Keratinocyte (primary cell): ENCODE data around the gene FDX2. TPM values are rescaled to one million over a fixed set of nuclear protein-coding genes. Genes with fewer than 3 reads are reported as not detected.

Experiments
- DNase-seq: peaks from one replicate; pipeline ENCODE4 v3.0.0-alpha.2; 2011; ENCODE audit warnings: low read depth, missing footprints, low spot score
- FAIRE-seq: peaks from 2 replicates; lab custom pipeline; 2011; peaks lifted over from hg19 to GRCh38; lab: Jason Lieb, UNC
- H2AFZ ChIP-seq: 2 replicates; pipeline ENCODE4 v1.6.0; 2012; ENCODE audit warnings: low read length, control low read depth, inconsistent platforms; ENCODE audit not compliant: control insufficient read depth
- H3K27ac ChIP-seq: 2 replicates; pipeline ENCODE4 v1.5.1; 2011; ENCODE audit warnings: low read length; ENCODE audit not compliant: control insufficient read depth, insufficient read depth
- H3K27me3 ChIP-seq: 3 replicates; pipeline ENCODE4 v1.6.0; 2011; ENCODE audit warnings: low read length; ENCODE audit not compliant: control insufficient read depth, insufficient read depth; ENCODE audit errors: extremely low read depth
- H3K36me3 ChIP-seq, 2 experiments: 2 replicates in 1 of 2; 3 replicates in 1 of 2; pipeline ENCODE4 v1.5.1; 2011; ENCODE audit warnings: low read length in 2 of 2, mild to moderate bottlenecking in 1 of 2; ENCODE audit not compliant: control insufficient read depth in 2 of 2, insufficient read depth in 2 of 2; ENCODE audit errors: extremely low read depth in 1 of 2
- H3K4me1 ChIP-seq: 3 replicates; pipeline ENCODE4 v1.5.1; 2011; ENCODE audit warnings: low read length; ENCODE audit not compliant: control insufficient read depth, insufficient read depth; ENCODE audit errors: extremely low read depth
- H3K4me2 ChIP-seq: 3 replicates; pipeline ENCODE4 v1.6.0; 2011; ENCODE audit warnings: low read depth, low read length; ENCODE audit not compliant: control insufficient read depth, insufficient read depth; ENCODE audit errors: extremely low read depth
- H3K4me3 ChIP-seq, 3 experiments: fragments of 200-600 bp in 1 of 3; sonication (generic) in 1 of 3; 2 replicates in 2 of 3; 3 replicates in 1 of 3; pipeline ENCODE4 v1.5.1; 2011 to 2016; ENCODE audit warnings: low read length in 3 of 3, mild to moderate bottlenecking in 3 of 3, control low read depth in 2 of 3, inconsistent platforms in 1 of 3, low read depth in 1 of 3, mixed read lengths in 1 of 3, mixed run types in 1 of 3, moderate library complexity in 1 of 3; ENCODE audit not compliant: control insufficient read depth in 2 of 3, insufficient read depth in 2 of 3; ENCODE audit errors: extremely low read depth in 1 of 3
- H3K79me2 ChIP-seq: 2 replicates; pipeline ENCODE4 v1.6.0; 2012; ENCODE audit warnings: low read length; ENCODE audit not compliant: control insufficient read depth, insufficient read depth
- H3K9ac ChIP-seq: 3 replicates; pipeline ENCODE4 v1.6.0; 2011; ENCODE audit warnings: low read length; ENCODE audit not compliant: control insufficient read depth, insufficient read depth; ENCODE audit errors: extremely low read depth
- H3K9me1 ChIP-seq: 3 replicates; pipeline ENCODE4 v1.6.0; 2011; ENCODE audit warnings: low read length; ENCODE audit not compliant: control insufficient read depth, insufficient read depth; ENCODE audit errors: extremely low read depth
- H3K9me3 ChIP-seq: 2 replicates; pipeline ENCODE4 v1.5.1; 2012; ENCODE audit warnings: low read depth, low read length; ENCODE audit not compliant: control insufficient read depth
- H4K20me1 ChIP-seq: 3 replicates; pipeline ENCODE4 v1.6.0; 2011; ENCODE audit warnings: low read length; ENCODE audit not compliant: control insufficient read depth, insufficient read depth; ENCODE audit errors: extremely low read depth
- CTCF ChIP-seq, 3 experiments: IDR thresholded peaks in 1 of 3; conservative IDR thresholded peaks in 1 of 3; optimal IDR thresholded peaks in 1 of 3; 2 replicates in 2 of 3; 3 replicates in 1 of 3; pipeline versions ENCODE3 to v1.5.1; 2011; ENCODE audit warnings: low read length in 3 of 3, mild to moderate bottlenecking in 3 of 3, moderate library complexity in 2 of 3, control low read depth in 1 of 3, inconsistent platforms in 1 of 3; ENCODE audit not compliant: insufficient read depth in 2 of 3; ENCODE audit errors: extremely low read depth in 1 of 3
- EZH2 ChIP-seq: IDR thresholded peaks from one replicate; pipeline ENCODE4 v1.6.1; 2012; ENCODE audit warnings: inconsistent platforms, mild to moderate bottlenecking, low read length, moderate library complexity
- dilution Hi-C: fragments of 300-500 bp; cut with MboI; formaldehyde crosslinking; loops from one replicate; pipeline ENCODE4 v1.7.0; 2020; ENCODE audit warnings: low sequenced_read_pairs; ENCODE audit not compliant: extremely low pct_ligation_motif_present
- polyA plus RNA-seq, 5 experiments: library from polyadenylated mRNA; depleted of rRNA in 3 of 5; stranded (reverse) in 3 of 5; stranded (forward) in 1 of 5; unstranded in 1 of 5; fragments of >200 nt; gene quantifications; 1 replicate in 1 of 5; 2 replicates in 3 of 5; 3 replicates in 1 of 5; pipeline versions ENCODE4 v1.2.1 to v1.2.3, GENCODE V29; 2011 to 2012; ENCODE audit warnings: missing spikeins in 2 of 5, low read depth in 1 of 5, low replicate concordance in 1 of 5

Gene FDX2
- polyA plus RNA-seq, 1 donor (not counting 4 experiments of a cell fraction or from before 2014, with no cell fraction given): 19.2 TPM

GRCh38 chr19:10279737-10280442 is 35.9 kb downstream of the FDX2 start:
- DNase-seq (no peak), FAIRE-seq (no peak)
- Histone ChIP-seq H3K27ac (no peak overlapping the region), H2AFZ (no peak overlapping the region), H3K4me1 (peaks cover 11% of the 10 kb centered on the region), H3K27me3 (no peaks in the 10 kb centered on the region), H3K79me2 (no peaks in the 10 kb centered on the region), H3K36me3 (no peaks in the 10 kb centered on the region), H3K9me1 (no peaks in the 10 kb centered on the region), H3K4me3 (no peak overlapping the region), H3K9me3 (no peaks in the 10 kb centered on the region), H3K4me2 (no peak overlapping the region), H3K9ac (no peak overlapping the region), H4K20me1 (no peaks in the 10 kb centered on the region)
- dilution Hi-C loops: no loop called here
- no peak for TF ChIP-seq EZH2
- no peak for TF ChIP-seq CTCF (optimal IDR thresholded peaks at IDR 0.05 in 1 of 3, IDR thresholded peaks at IDR 0.05 in 1 of 3, conservative IDR thresholded peaks at IDR 0.05 in 1 of 3; ENCODE audit: extremely low read depth in 1 of 3, insufficient read depth in 2 of 3, low read length in 3 of 3)

GRCh38 chr19:10278935-10279334 is 36.9 kb downstream of the FDX2 start:
- H3K27ac ChIP-seq: no peak overlapping the region
- no peak for FAIRE-seq
- dilution Hi-C loops: no loop called here
- peaks cover 10% of the 10 kb centered on the region for H3K4me1 ChIP-seq
- H3K27me3 ChIP-seq: no peaks in the 10 kb centered on the region
- no peaks in the 10 kb centered on the region for H3K9me3 ChIP-seq
- no peak overlapping the region for H3K4me2 ChIP-seq
- H2AFZ ChIP-seq: no peak overlapping the region
- H3K9me1 ChIP-seq: no peaks in the 10 kb centered on the region
- no peaks in the 10 kb centered on the region for H3K79me2 ChIP-seq
- DNase-seq: no peak
- no peak overlapping the region for H3K9ac ChIP-seq
- no peaks in the 10 kb centered on the region for H3K36me3 ChIP-seq
- no peak overlapping the region for H3K4me3 ChIP-seq
- no peaks in the 10 kb centered on the region for H4K20me1 ChIP-seq
- TF ChIP-seq EZH2: no peak
- no peak for TF ChIP-seq CTCF (optimal IDR thresholded peaks at IDR 0.05 in 1 of 3, IDR thresholded peaks at IDR 0.05 in 1 of 3, conservative IDR thresholded peaks at IDR 0.05 in 1 of 3; ENCODE audit: extremely low read depth in 1 of 3, insufficient read depth in 2 of 3, low read length in 3 of 3)
